SK-N-DZ (cell line): ENCODE data around the gene CHRD.

Experiments used
- DNase-seq: peaks from one replicate; pipeline ENCODE4 v3.0.0-alpha.2; 2015; ENCODE audit warnings: low spot score

CHRD gene

DNA sequence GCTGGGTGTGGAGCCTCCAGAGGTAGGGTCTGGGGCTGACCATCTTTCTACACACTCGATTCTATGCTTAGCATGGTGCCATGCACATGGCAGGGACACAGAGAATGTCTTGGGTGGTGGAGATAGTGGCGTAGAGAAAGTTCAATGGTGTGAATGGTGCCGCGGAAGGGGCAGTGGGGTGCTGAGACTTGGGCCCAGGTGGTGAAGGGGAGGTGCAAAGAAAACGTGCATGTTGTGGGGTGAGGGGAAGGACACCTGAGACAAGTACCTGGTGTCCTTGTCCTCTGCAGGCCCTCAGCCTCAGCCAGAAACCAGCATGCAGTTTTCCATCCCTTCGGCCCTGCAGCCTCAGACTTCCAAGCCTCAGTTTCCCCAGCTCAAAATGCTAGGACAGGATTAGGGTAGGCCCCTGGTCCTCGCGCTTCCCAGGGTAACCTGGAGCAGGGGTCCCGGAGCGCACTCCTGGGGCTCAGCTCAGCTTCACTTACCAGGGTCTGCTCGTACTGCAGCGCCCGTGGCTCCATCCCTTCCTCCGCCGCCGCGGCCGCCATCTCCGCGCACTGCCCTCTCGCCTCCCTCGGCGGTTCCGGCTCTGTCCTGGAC lies 18.8 kb upstream of the CHRD start:
- DNase-seq, result no peak

DNA sequence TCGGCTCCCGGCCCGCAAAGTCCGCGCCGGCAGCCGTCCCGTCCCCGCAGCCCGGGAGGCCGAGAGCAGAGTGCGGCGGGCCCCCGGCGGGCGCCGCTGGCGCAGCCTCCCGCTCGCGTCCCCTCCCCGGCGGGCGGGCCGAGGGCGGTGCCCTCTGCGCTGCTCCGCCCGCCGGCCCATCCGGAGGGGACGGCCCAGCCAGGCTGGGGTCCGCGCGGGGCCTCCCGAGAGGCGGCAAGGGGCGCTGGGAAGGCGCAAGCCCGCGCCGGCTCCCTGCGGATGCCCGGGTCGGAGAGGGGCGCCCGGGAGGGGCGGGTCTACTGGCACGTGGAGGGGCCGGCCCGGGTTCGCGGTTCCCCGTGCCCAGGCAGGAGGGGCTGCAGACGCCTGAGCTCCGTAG lies 18.3 kb upstream of the CHRD start, which contains the start of the genes CLCN2 and POLR2H:
Gene CLCN2, minus strand, starts transcription at position 74 of the 400 bp plus-strand sequence. CDS start 126 bp downstream, outside the sequence.
Gene POLR2H, plus strand, starts transcription at position 179 of the 400 bp plus-strand sequence. CDS start 1,783 bp downstream, outside the sequence.
- peak; percentile 74 for DNase-seq

DNA sequence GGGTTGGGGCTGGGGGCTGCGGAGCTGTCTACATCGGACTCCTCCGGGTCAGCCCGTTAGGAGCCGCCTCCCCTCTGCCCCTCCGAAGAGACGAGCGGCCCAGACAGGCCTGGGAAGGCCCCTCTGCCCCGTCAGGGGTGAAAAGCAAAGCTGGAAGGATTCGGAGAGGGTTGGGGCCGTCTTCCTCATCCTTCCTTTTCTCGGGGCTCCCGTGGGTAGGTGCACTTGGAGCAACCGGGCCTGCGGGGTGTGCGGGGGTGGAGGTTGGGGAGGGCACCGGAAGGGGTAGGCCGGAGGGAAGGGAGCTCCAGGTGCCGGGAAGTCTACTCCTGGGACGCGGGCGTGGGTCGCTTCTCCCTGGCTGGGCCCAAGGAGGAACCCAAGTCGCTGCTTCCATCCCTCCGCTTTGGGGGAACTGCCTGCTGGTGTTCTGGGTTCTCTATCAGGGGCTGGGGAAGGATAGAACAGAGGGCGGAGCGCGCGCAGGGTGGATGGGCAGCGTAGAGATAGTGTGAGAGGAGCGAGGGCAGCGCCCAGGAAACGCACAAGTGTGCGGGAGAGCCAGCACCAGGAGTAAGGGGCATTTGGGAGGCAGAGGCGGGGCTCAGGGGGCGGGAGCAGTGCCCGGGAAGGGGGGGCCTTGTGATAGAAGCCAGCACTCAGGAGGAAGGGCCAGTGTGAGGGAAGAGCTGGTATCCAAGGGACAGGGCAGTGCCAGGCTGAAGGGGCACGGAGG lies 17.8 kb upstream of the CHRD start:
- DNase-seq, result peak; percentile 54

DNA sequence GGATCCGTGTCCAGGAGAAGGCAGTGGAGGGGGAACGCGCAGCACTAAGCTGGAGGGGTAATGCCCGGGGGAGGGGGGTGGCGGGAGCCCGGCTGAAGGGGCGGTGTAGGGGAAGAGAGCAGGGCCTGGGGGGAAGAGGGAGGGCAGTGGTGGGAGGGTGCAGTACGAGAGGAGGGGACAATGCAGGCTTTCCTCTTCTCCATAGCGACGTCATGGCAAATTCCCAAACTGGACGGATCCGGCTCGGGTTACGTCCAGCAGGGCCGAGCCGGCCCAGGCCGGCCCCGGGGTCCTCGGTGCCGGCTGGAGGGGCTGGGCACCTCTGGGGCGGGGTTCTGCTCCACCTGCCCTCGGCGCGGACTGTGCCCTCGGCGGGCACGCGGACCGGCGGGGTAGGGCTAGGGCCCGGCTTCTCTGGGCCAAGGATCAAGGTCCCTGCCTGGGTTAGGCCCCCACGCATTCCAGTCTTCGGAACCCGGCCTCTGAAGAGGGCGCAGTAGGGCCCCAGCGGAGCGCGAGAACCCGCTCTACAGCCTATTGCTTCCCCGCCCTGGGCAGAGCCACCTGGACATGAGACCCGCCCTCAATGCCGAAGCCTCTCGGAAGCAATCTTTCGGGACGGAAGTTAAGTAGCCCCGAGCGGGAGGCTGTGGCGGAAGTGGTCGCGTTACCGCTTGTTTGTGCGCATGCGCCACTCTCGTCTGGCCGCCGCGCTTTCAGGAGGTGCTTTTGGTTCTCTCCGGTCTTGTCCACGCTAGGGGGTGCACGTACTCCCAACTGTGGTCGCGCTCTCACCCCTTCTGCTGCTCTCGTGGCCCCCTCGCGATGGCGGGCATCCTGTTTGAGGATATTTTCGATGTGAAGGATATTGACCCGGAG lies 16.9 kb upstream of the CHRD start:
- DNase-seq, result peak; percentile 99

DNA sequence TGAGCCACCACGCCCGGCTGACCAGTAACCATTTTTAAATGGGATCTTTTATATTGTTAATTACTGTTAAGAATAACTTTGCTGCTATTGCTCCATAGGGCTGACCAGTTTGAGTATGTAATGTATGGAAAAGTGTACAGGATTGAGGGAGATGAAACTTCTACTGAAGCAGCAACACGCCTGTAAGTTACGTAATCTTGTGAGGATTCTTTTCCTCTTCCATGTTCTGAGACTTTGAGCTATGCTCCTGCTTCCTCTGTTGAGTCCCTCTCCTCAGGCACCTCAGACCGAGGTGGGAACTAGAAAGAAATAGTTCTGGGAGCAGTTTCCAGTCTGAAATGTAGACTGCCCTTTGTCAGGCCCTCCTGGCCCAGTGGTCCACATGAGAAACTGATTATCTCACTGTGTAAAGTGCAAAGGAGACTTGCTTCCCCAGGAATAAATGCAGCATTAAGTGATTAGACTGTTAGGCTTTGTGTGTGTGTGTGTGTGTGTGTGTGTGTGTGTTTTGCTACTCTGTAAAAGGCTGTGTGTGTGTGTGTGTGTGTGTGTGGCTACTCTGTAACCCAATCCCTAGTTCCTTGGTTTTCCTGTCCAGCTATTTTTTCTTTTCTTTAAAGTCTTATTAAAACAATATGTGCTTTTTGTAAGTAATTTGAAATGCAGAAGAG lies 13.1 kb upstream of the CHRD start:
- DNase-seq, result no peak

DNA sequence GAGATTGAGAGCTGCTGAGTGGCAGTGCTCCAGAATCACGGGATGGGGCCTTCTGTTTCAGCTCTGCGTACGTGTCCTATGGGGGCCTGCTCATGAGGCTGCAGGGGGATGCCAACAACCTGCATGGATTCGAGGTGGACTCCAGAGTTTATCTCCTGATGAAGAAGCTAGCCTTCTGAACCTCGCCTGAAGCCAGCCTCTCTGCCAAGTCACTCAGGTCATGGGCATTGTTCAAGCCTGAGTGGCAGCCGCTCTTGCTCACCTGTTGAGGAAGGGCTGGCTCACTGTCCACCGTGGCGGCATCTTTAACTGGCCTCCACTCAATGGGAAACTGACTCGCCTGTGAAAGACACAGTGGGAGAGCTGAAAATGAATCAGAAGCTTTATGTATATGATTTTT lies 11.7 kb upstream of the CHRD start:
- DNase-seq, result no peak

DNA sequence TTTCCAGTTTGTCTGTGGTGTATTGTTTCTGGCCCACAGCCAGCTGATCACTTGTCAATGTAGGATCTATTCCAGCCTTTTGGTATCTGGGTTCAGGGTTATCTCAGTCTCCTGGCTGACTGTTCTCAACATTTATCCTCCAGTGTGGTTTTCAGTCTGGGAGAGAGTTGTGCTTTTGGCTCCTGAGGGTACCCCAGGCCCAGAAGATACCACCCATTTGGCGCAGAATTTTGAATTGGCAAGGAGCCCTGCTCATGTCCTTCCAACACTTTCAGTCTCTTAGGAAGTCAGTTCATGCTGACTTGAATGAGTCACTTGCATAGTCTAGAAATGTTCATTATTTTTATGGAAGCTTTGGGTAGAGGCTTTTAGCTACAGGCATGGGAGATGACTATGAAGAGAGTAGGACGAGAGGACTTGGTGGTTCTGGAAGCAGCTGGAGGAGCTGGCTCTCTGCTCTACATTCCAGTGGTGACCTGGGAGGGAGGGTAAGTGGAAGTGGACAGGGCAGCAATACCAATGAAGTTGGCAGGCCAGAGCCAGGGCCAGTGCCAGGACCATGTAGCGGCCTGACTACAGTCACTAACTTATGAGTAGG lies 11.2 kb upstream of the CHRD start:
- no peak for DNase-seq

DNA sequence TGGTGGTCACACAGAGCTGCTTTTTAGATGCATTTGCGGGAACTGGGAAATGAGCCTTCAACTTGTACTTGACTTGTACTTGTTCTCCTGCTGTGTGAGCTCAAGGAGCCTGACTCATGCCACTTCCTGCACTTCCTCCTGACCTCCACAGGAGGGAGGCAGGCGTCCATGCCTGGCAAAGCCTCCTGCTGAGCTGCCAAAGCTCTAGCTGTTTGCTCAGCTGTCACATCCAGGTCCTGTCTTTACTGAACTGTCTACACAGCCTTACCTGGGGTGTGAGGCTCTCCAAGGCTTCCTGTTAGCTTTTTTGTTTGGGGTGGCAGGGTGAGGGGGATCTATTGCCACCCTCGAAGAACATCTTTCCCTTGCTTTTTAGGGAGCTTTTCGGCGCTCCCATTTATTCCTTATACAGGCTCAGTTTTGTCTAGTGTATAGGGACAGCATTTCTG lies 8.3 kb upstream of the CHRD start:
- DNase-seq, result peak; percentile 85

DNA sequence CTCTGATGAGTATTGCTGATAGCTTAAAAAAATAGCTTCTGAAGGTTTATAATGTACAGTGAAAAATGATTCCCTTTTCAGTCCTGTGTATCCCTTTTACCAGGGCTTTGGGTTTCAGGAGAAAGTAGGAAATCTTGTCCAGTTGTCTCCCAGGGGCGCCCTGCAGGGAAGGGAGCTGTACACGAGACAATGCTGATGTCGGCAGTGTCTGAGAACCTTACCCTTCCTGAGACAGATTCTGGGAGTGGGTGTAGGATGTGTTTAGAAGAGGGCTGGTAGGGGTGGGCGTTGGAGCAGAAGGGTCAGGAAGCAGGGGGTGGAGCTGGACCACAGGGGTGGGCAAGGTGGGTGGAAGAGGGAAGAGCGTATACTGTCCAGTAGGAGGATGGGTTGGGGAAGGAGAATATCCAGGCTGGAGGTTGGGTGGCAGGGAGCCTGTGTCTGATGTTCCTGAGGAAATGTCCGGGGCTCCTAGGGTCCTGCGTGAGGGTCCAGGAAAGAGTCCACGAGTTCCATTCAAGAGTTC lies 7.5 kb upstream of the CHRD start:
- no peak for DNase-seq

DNA sequence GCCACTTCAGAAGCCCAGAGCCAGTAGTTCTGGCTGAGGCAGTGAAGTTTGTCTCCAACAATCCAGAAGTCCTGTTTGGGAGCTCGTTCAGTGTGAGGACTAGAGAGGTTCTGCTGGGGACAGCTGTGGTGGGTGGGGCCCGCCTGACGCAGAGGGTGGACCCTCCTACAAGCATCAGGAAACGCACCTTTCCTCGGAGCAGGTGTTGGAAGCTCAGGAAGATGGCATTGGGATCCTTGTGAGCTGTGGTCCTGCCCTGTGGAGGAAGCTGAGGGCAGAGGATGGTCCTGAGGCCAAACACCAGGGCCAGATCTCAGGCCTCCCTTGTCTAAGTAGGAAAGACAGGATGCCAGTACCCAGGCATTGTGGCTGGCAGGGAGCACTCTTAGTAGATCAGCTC lies 6.9 kb upstream of the CHRD start:
- DNase-seq, result no peak

DNA sequence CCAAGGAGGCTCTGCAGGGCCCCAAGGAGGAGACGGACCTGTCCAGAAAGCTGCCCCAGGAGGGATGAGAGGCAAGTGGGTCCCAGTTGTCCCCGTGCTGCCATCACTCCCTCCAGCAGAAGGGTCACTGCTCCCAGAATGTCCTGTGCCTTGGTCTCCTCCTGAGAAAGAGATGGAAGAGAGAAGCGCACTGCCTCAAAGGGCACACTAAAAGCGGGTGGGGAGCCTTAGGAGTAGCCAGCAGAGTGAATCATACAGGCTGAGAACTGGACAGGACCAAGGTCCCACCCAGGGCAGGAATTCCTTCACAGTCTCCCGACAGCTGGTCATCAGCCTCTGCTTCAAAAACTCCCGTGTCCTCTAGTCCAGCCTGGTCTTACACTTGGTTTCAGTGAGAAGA lies 6.4 kb upstream of the CHRD start:
- no peak for DNase-seq

DNA sequence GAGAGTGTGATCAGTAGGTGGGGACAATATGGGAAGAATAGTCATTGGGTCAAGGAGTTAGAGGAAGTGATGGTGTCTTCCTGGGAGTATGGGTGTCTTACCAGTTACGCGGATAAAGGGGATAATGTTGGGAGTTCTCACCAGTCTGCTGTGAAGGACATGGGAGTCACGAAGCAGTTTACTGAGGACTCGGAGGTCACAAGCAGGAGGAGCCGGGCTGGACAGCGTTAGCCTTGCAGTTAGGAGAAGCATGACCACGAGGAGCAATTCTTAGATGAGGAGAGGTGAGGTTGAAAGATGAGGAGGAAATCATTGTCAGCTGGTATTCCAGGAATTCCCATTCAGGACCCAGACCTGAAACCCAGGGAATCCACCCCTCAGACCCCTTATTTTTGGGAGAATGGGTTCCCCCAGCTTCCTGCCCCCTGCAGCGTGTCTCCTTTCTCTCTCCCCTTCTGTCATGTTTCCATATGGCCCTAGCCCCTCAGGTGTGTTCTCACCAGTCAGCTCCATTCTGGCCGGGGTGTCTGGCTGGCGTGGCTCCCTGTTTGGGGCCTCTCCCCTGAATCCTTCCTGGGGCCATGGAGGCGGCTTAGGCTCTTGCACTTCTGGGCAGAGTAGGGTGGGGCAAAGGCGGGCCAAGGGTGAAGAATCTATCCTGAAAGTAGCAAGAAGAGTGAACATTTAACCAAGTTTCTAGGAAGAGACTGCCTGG lies 4.0 kb upstream of the CHRD start:
- DNase-seq, result no peak

DNA sequence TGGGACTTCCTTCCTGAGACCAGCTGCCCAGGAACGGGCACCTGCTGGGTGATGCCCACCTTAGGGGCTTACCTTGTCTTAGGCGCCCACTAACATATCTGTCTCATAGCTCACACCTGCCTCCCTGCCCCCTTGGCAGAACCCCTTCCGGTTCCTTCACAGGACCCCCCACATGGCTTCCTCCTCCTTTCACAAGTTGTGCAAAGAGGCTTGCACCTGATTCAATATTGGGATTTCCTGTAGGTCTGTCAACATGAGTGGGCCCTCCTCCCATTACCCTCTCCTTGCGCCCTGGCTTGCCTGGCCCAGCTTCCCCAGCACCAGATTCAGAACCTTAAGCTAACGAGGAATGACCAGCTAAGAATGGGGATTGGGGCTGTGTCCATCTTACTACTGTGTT lies 2.5 kb upstream of the CHRD start:
- DNase-seq, result no peak

DNA sequence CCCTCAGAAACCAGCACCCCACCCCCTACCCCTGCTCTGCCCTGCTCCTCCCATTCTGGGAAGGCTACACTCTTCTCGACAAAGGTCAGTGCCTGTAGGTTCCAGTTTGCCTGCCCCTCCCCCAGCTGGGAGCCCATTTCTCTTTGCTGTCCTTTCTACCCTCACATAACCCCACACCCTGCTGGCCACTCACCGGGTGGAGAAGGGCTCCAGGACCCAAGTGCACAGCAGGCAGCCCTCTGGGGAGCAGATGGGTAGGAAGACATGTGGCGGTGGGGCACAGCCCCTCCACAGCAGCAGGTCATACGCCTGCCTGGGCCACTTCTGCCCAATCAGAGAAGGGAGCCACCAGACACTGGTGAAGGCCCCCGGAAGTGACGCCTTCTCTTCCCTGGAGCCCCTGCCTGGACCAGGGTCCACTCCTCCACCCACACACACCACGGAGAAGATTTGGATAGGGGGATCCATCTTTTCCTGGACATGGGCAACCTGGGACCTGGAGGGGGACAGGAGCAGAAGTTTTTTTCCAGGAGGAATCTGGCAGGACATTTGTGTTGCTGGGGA lies 1.9 kb upstream of the CHRD start, which contains the start of gene THPO:
Gene THPO, minus strand, starts transcription at position 326 of the 564 bp plus-strand sequence. CDS start 1,948 bp downstream, outside the sequence.
- peak; percentile 86 for DNase-seq

DNA sequence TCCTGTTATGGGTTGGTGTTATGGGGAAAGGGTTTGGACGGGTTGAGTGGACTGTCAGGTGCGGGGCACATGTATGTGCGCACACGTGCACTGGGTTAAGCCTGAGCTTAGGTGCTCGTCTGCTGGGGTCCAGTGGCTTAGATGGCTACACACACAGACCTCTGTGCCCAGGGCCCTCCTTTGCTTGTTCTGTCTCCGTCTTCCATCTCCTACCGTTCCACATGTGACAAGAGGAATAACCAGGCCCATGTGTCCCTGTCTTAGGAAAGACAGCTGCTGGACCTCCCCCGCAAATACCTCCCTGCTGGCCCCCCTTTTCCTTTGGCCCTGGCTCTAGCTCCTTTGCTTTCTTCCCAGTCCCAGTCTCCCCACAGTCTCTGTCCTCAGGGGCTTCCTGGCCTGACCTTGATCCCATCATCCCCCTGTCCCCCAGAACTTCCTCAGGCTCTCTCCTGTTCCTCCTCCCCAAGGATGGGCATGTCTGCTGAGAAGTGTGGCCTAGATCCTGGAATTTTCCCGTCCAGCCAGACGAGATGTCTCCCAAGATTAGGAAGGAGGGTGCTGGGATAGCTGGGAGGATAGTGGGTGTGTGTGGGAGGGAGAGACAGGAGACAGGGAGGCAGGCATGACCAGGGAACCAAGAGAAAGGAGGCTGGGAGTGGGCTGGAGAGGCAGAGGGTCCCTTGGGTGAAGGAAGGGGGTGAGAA lies 1.1 kb upstream of the CHRD start:
- DNase-seq, result no peak

DNA sequence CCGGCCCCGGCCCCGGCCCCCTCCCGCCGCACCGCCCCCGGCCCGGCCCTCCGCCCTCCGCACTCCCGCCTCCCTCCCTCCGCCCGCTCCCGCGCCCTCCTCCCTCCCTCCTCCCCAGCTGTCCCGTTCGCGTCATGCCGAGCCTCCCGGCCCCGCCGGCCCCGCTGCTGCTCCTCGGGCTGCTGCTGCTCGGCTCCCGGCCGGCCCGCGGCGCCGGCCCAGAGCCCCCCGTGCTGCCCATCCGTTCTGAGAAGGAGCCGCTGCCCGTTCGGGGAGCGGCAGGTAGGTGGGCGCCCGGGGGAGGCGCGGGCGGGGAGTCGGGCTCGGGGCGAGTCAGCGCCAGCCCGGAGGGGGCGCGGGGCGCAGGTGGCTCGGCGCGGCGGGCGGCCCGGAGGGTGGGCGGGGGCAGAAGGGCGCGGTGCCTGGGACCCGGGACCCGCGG lies 352 bp downstream of the CHRD start:
- no peak for DNase-seq

DNA sequence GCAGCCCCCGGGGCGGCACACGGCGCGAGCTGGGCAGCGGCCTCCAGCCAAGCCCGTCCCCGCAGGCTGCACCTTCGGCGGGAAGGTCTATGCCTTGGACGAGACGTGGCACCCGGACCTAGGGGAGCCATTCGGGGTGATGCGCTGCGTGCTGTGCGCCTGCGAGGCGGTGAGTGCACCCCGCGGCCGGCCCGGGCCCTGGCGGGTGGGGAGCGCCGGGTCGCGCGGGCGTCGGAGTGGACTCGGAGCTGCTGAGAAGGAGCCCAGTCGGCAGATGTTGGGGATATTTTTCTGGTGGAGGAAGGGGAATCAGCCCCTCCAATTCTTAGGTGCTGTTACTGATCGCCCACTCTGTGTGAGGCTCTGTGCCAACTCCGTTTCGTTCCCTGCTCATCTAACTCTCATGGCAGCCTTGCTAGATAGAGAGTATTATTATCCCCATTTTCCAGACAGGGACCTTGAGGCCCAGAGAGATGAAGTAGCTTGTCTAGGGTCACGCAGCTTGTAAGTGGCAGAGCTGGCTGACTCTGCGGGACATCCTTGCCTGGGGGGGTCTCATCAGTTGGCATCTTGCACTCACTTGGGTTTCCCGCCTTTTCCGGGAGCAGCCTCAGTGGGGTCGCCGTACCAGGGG lies 890 bp downstream of the CHRD start:
- DNase-seq, result no peak
